Lung microvascular endothelial cell (primary cell): ENCODE results near the gene ATXN7L3. TPM values are rescaled to one million over a fixed set of nuclear protein-coding genes. Genes with fewer than 3 reads are reported as not detected.

Source experiments
- DNase-seq, 2 donors: peaks; one replicate each; pipeline versions ENCODE4 v3.0.0 to v3.0.0-alpha.2; 2010; ENCODE audit warnings: low read depth in 2 of 2
- total RNA-seq: library from RNA; depleted of rRNA; stranded (reverse); fragments of >200 nt; gene quantifications from 2 replicates; pipeline ENCODE4 v1.2.1, GENCODE V29; 2014

ATXN7L3 gene
- total RNA-seq, 1 donor from 2014 or later = 41.7 TPM

- peak; percentile 91 to 95 for DNase-seq
Observed at GRCh38 chr17:44218344-44219107, 18.8 kb upstream of the ATXN7L3 start.

GRCh38 chr17:44217738-44218343 lies 18.2 kb upstream of the ATXN7L3 start:
- no peak for DNase-seq

- peak in 1 of 2 donors; percentile 35 for DNase-seq
Observed at GRCh38 chr17:44216694-44217093, 17.0 kb upstream of the ATXN7L3 start.

DNA sequence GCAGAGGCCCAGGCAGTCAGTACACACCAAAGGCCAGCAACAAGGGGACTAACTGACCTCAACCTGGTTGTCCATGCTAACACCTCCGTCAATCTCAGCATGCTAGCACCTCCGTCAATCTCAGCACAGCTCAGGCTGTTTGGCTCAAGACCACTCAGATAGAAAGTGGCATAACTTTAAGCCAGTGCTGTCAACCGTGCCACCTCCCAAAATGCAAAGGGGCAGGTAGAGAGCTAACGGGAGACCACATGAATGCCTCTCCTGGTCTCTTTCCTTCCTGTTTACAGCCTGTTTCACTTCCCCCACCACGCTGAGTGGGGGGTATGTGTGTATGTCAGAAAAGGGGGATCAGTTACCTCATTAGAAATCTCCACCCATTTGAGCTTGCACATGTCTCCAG lies 16.5 kb upstream of the ATXN7L3 start:
- no peak for DNase-seq

DNA sequence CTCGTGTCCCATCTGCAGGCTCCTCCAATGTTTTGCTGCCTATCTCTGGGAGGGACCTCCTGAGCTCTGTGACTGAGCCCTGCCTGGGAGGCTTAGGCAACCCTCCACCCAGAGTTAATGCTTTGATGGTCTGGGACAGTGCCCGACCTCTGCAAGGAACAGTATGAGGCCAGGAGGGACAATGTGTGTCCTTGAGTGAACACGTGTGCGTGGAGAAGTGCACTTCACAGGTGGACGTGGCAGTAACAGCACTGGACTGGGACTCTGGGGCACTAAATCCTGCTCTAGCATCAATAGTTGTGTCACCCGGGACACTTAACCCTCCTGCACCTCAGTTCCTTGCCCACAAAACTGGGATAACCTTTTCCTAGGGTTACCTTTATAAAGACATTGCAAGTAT lies 15.2 kb upstream of the ATXN7L3 start:
- no peak for DNase-seq

GRCh38 chr17:44214230-44214494 lies 14.5 kb upstream of the ATXN7L3 start:
- no peak for DNase-seq

- DNase-seq = no peak
Observed at GRCh38 chr17:44213403-44214229, 13.9 kb upstream of the ATXN7L3 start.

GRCh38 chr17:44212507-44213402 lies 13.1 kb upstream of the ATXN7L3 start:
- DNase-seq = no peak

- DNase-seq = no peak
Observed at GRCh38 chr17:44211281-44212265, 11.9 kb upstream of the ATXN7L3 start.

- DNase-seq = peak; percentile 92 to 93
Observed at GRCh38 chr17:44210342-44211192, 10.9 kb upstream of the ATXN7L3 start.

- DNase-seq = no peak
Observed at GRCh38 chr17:44209786-44210341, 10.2 kb upstream of the ATXN7L3 start.

GRCh38 chr17:44207743-44208142 lies 8.1 kb upstream of the ATXN7L3 start:
- DNase-seq = no peak

DNA sequence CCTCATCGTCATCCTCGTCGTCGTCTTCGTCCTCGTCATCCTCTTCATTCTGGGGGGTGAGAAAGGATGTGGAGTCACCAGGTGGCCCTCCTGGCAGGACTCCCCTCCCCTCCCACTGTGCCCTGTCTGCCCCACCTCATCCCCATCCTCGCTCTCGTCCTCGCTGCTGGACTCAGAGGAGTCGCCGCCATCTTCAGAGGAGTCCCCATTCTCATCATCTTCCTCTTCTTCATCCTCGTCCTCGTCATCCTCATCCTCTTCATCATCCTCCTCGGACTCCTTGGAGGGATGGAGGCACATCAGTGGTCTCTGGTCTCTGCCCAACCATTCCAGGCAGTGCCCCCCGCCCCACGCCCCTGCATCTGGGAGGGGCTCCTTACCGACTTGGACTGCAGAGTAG lies 7.6 kb upstream of the ATXN7L3 start:
- DNase-seq = no peak

DNA sequence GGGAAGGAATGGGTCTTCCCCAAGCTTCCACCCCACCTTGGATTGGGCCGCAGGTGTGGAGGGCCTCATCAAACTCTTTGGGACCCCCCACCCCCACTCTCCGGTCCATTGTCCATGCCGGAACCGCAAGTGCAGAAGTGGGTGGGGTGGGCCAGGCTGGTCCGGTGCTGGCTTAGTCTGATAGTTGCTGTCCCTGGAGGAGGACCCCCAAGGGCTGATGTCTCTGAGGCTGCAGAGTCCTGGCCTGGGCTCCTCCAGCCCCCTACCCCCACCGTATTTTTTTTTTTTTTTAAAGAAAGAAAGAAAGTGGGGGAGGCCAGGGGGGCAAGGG lies 7.1 kb upstream of the ATXN7L3 start:
- no peak for DNase-seq

DNA sequence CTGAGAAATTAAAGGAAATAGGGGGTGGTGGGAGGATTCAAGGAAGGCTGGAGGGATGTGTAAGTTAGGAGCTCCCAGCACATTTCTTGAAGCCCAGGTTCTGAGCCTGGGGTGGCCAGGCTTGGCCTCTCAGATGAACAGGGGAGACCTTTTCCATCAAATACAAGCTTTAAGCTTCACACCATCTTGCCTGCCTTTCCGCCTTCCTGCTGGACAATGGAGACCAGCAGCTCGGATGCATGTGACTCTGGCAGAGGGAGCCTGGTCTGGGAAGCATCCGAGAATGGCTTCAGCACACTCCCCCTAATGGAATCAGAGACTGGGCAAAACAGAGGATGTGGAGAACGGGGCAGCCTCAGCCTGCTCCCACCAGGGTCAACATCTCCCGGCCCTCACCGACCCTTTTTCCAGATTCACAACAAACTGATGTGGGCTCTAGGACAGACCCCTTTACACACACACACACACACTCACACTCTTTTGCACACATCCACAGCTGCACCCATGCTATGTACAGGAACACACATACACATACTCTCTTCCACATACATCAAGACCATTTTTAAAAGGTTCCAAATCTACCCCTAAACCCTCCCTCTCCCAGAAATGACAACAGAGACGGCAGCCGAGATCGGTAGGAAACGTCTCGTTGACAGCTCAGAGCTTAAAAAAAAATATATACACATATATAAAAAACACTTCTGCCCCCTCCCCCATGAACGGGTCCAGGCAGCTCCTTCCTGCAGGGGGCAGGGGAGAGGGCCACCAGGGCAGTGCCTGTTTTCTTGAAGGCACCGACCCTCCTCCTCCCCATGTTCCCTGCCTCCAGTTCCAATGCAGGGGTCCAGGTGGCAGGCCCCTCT lies 6.5 kb upstream of the ATXN7L3 start:
- DNase-seq = peak in 1 of 2 donors; percentile 32

DNA sequence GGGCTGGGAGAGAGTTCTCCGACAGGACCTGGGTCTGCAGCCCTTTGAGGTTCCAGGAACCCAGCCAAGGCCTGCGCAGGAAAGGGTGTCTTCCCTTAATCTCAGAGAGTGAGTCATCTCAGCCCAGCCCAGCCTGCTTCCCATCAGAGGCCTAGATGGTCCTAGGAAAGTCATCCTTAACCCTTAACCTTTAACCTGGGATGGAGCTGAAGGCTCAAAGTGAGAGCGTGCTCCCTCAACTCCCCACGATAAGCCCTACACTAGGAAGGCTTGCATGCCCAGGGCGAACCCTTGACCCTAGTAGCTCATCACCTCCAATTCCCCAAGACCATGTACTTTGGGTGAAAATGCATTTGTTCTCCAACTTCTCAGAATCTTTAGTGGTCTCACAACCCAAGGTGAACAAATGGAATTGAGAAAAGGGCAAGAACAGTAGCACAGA lies 4.8 kb upstream of the ATXN7L3 start:
- DNase-seq = peak in 1 of 2 donors; percentile 55

- peak; percentile 56 to 69 for DNase-seq
Observed at GRCh38 chr17:44203731-44204440, 4.2 kb upstream of the ATXN7L3 start.

GRCh38 chr17:44202756-44203155 lies 3.1 kb upstream of the ATXN7L3 start:
- no peak for DNase-seq
